ENCODE measurements around the gene ZNF687.

DNA sequence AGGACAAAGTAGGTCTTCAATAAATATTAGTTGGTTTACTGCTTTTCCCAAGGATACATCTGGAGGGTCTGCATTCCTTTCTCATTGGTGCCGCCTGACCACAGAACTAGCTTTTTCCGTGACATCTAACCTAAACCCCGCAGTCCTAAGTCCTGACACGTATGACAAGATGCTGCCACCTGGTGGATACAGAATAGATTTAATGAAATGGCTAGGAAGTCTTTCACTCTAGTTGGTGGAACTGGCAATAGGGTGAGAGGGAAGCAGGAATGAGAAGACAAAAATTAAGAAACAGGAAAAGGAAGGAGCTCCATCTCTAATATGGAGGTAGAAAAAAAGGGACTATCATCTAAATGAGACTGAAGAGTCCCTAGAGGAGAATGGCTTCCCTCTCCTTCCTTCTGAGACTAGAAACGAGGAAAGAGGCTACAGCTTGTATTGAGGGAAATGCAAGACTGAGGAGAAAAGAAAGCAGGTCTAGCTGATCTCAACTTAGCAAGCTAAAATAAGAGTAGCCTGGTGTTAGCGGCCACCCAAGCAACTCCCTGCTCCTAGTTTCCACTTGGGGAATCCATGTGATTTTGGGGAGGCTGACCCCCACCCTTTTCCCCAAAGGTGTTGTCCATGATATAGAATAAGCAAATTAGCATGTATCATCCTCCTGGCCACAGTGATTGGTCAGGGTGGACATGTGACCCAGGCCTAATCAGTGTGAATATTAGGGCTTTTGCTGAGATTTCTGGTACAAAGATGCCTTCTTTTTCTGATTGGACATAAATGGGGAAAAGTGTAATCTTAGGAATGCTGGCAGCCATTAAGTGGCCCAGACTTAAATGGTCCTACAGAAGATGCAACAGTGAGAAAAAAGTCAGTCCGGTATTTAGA, 59.0 kb downstream of the ZNF687 start:
- TF ChIP-seq CBX3 (IDR thresholded peaks at IDR 0.05; ENCODE audit: low read depth) (no peak), ZNF274 (IDR thresholded peaks at IDR 0.05; ENCODE audit: low read depth, low read length) (no peak), FOSL1 (IDR thresholded peaks at IDR 0.05; ENCODE audit: low read depth) (no peak), EZH2 (IDR thresholded peaks at IDR 0.05) (no peak)
- TF ChIP-seq, protein P1, sequence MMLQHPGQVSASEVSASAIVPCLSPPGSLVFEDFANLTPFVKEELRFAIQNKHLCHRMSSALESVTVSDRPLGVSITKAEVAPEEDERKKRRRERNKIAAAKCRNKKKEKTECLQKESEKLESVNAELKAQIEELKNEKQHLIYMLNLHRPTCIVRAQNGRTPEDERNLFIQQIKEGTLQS (IDR thresholded peaks at IDR 0.05), result no peak
- TF ChIP-seq, protein P2, sequence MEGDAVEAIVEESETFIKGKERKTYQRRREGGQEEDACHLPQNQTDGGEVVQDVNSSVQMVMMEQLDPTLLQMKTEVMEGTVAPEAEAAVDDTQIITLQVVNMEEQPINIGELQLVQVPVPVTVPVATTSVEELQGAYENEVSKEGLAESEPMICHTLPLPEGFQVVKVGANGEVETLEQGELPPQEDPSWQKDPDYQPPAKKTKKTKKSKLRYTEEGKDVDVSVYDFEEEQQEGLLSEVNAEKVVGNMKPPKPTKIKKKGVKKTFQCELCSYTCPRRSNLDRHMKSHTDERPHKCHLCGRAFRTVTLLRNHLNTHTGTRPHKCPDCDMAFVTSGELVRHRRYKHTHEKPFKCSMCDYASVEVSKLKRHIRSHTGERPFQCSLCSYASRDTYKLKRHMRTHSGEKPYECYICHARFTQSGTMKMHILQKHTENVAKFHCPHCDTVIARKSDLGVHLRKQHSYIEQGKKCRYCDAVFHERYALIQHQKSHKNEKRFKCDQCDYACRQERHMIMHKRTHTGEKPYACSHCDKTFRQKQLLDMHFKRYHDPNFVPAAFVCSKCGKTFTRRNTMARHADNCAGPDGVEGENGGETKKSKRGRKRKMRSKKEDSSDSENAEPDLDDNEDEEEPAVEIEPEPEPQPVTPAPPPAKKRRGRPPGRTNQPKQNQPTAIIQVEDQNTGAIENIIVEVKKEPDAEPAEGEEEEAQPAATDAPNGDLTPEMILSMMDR (IDR thresholded peaks at IDR 0.05 in 2 of 3, conservative IDR thresholded peaks at IDR 0.05 in 1 of 3; ENCODE audit: borderline replicate concordance in 1 of 3, insufficient read depth in 1 of 3, low read depth in 2 of 3, low read length in 2 of 3), result peak; percentile 55 to 94 (median 82); a peak in 5 of 6 replicates

Data from HCT116 (cell line).